ENCODE measurements around the gene RUNX1. TPM values are rescaled to one million over a fixed set of nuclear protein-coding genes. Genes with fewer than 3 reads are reported as not detected.
A peak's percentile ranks its signal among the peaks of the same experiment; 100 is the strongest.

The RUNX1 gene
- polyA plus RNA-seq, 1 experiment: 20.9 TPM

GRCh38 chr21:35050348-35051286 lies 1.5 kb upstream of the RUNX1 start:
- Histone ChIP-seq H3K27ac (ENCODE audit: low read depth, low read length) (peak overlapping the region; percentile 73), H3K4me3 (ENCODE audit: low read depth, low read length) (no peak overlapping the region), H3K27me3 (ENCODE audit: control insufficient read depth, insufficient read depth, low read length) (no peaks in the 10 kb centered on the region), H3K9me3 (ENCODE audit: control insufficient read depth, insufficient read depth, low read length) (no peaks in the 10 kb centered on the region)
- TF ChIP-seq CTCF (IDR thresholded peaks at IDR 0.05; ENCODE audit: low read depth, low read length): no peak
- CTCF ChIA-PET: interaction anchor here (0.6 to 1.7 kb wide), 11 partner anchors 10 to 789 kb away, joined by 3 to 7 read pairs (median 4); no protein-coding TSS in a partner anchor
- POLR2A ChIA-PET: interaction anchor here (1.0 kb wide), 2 partner anchors 161 to 162 kb away, joined by 3 to 4 read pairs; no protein-coding TSS in a partner anchor
- DNase-seq (ENCODE audit: low read depth, low spot score): no peak

GRCh38 chr21:35048183-35048601 lies 910 bp downstream of the RUNX1 start:
- peak overlapping the region; percentile 49 for H3K4me3 ChIP-seq (ENCODE audit: low read depth, low read length)
- ChIA-PET POLR2A (interaction anchor here (0.6 to 0.7 kb wide), 3 partner anchors 23 to 158 kb away, joined by 3 to 5 read pairs (median 5); no protein-coding TSS in a partner anchor), CTCF (interaction anchor here (1.3 to 1.6 kb wide), 2 partner anchors 159 to 792 kb away, joined by 3 to 4 read pairs; no protein-coding TSS in a partner anchor)
- no peak for DNase-seq (ENCODE audit: low read depth, low spot score)
- H3K9me3 ChIP-seq (ENCODE audit: control insufficient read depth, insufficient read depth, low read length): no peaks in the 10 kb centered on the region
- H3K27me3 ChIP-seq (ENCODE audit: control insufficient read depth, insufficient read depth, low read length): no peaks in the 10 kb centered on the region
- H3K27ac ChIP-seq (ENCODE audit: low read depth, low read length): peak overlapping the region; percentile 80
- no peak for TF ChIP-seq CTCF (IDR thresholded peaks at IDR 0.05; ENCODE audit: low read depth, low read length)

GRCh38 chr21:35046880-35047229 lies 2.2 kb downstream of the RUNX1 start:
- Histone ChIP-seq H3K27me3 (ENCODE audit: control insufficient read depth, insufficient read depth, low read length) (no peaks in the 10 kb centered on the region), H3K27ac (ENCODE audit: low read depth, low read length) (peak overlapping the region; percentile 80), H3K9me3 (ENCODE audit: control insufficient read depth, insufficient read depth, low read length) (no peaks in the 10 kb centered on the region), H3K4me3 (ENCODE audit: low read depth, low read length) (peak overlapping the region; percentile 49)
- TF ChIP-seq CTCF (IDR thresholded peaks at IDR 0.05; ENCODE audit: low read depth, low read length): no peak
- ChIA-PET POLR2A (interaction anchor here (0.7 to 1.1 kb wide), 9 partner anchors 26 to 1294 kb away, joined by 3 to 7 read pairs (median 5); no protein-coding TSS in a partner anchor), CTCF (interaction anchor here (0.9 to 1.6 kb wide), 2 partner anchors 302 to 793 kb away, joined by 3 to 4 read pairs; no protein-coding TSS in a partner anchor)
- no peak for DNase-seq (ENCODE audit: low read depth, low spot score)

- CTCF ChIA-PET: interaction anchor here (0.7 kb wide), 1 partner anchor 679 kb away, joined by 4 read pairs; no protein-coding TSS in a partner anchor
- POLR2A ChIA-PET: interaction anchor here (0.8 to 1.1 kb wide), 4 partner anchors 27 to 157 kb away, joined by 3 to 6 read pairs (median 5); no protein-coding TSS in a partner anchor
- no peak overlapping the region for H3K4me3 ChIP-seq (ENCODE audit: low read depth, low read length)
Observed at GRCh38 chr21:35046263-35046624, 2.9 kb downstream of the RUNX1 start.

More at GRCh38 chr21:35046263-35046624, 2.9 kb downstream of the RUNX1 start:
- H3K27me3 ChIP-seq (ENCODE audit: control insufficient read depth, insufficient read depth, low read length): no peaks in the 10 kb centered on the region
- no peak for DNase-seq (ENCODE audit: low read depth, low spot score)
- H3K9me3 ChIP-seq (ENCODE audit: control insufficient read depth, insufficient read depth, low read length): no peaks in the 10 kb centered on the region
- no peak overlapping the region for H3K27ac ChIP-seq (ENCODE audit: low read depth, low read length)
- TF ChIP-seq CTCF (IDR thresholded peaks at IDR 0.05; ENCODE audit: low read depth, low read length): no peak

Data from AG04450 (cell line).